GM19395 (cell line): ENCODE measurements around the gene DPF3.

Experiments used
- ATAC-seq: cut with Tn5 transposase; IDR thresholded peaks from one replicate; pipeline ENCODE4 v1.9.1; 2021; ENCODE audit warnings: mild to moderate bottlenecking, moderate library complexity; ENCODE audit not compliant: unreplicated experiment

The DPF3 gene

DNA sequence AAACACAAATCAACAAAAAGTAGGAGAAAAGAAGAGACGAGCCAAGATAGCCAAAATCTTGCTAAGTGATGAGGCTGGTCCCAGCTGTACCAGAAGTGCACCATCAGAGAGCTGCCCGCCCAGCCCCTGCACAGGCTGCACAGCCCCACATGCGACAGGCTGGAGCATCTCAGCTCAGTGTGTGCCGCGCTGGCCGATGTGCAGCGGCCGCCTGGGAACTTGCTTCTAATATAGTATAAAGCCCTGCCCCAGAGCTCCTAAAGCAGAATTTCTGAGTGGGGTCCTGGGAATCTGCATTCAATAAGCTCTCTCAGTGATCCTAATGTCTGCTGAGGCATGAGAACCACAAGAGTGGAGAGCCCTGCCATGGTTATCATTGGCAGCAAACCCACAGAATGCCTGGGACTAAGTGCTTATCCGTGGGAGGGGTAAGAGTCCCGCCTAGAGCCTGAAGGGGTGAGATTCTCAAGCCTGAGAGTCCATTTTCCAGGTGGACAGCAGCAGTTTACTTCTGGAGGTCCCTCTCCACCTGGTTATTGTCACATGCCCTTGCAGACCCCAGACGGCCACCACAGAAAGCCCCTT lies 171.6 kb downstream of the DPF3 start:
- no peak for ATAC-seq

DNA sequence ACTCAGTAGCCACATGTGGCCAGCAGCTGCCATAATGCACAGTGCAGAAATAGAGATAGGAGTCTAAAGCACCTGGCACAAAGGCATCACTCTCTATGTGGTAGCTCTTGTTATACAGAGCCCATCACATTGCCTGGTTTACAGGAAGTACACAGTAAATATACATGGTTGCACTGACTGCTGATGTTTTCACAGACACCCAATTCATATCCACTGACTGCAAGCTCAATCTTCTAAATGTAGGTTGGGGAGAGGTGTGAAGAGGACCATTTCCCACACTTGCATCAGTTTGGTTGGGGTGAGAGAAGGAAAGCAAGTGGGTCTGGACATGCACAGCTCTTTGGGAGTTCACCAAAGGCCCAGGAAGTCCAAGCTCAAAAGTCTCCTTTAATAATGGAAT lies 172.8 kb downstream of the DPF3 start:
- no peak for ATAC-seq

DNA sequence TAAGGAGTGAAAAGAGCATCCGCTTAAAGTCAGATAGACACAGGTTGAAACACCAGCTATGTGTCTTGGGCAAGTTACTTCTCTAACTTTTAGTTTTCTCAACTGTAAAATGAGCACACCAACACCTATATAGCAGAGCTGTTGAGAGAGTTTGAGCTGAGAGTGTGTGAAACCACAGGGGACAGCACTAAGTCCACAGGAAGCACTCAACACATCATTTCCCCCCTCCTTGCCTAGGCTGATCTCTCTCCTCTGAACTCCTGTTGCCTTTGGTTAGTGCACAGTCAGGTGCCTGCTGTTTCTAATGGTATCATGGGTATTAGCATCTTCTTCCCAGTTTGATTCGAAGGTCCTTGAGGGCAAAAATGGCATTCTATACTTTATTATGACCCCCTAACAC lies 176.7 kb downstream of the DPF3 start:
- ATAC-seq: no peak

DNA sequence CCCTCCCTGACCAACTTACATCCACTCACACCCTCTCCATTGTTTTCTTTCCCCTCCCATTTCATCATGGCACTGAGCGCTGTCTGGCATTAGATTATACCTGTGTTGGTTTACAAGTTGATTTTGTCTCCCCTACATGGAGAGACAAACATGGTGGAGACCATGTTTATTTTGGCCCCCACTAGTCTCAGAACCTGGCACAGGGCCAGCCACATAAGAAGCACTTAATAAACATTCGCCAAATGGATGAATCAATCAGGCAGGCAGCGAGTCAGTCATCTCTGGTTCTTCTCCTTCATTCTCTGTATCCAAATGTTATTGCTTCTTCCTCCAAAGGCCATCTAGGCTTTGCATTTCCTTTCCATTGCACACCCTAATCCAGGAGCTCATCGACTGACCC lies 177.4 kb downstream of the DPF3 start:
- ATAC-seq: no peak

DNA sequence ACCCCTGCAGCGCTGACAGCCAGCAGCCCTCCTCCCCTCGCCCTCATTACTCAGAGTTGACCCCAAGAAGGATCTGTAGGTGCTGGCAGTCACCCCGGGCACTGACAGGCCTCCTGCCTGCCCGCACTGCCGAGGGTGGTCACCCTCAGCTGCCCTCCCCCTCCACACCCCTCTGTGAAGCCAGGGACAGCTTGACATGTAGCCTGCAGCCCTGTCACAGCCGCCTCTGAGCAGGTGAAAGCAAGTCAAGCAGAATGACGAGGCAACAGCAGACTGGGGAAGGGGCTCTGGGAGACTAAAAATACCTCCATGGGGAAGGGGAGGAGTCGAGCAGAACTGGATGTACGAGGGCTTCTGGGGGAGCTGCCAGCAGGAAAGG lies 178.1 kb downstream of the DPF3 start:
- no peak for ATAC-seq

DNA sequence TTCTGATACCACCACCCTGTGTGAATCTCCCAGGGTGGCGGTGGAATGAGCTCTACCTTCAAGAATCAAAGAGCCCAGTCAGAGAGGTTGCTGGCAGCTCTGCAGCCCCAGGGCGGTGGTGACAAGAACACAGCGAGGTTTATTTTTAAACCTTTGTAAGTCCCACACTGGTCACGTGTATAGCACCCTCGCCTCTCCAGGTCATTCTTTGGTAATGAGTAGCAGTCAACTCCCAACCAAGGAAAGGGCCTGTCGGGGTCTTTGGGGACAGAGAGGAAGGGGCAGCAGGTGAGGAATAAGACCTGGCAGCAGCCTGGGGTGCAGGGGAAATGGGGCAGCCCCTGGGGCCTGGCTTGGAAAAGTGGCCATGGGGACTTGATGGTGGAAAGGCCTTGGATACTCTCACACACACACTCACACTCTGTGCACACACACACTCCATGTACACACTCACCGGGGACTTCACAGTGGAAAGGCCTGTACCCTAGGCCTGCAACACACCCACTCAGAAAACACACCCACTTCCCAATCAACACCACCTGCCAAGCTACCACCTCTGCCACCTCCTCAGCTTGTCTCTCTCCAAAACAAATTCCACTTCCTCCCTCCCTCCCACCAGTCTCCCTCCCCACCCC lies 178.6 kb downstream of the DPF3 start:
- ATAC-seq: no peak

DNA sequence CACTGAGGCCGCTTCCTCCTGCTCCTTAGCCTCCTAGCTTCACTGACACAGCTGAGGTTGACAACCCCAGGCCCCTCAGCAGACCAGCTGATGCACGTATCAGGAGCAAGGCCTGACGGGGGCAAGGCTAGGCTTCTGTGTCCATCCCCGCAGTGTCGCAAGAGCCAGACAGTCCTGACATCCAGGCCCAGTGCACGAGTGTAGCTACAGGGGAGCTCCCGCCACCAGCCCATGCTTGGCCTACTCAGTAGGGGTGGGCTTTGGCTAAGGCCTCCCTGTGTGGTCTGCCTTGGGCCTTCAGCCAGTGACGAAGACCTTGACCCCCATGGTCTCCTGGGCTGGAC lies 179.1 kb downstream of the DPF3 start:
- no peak for ATAC-seq

DNA sequence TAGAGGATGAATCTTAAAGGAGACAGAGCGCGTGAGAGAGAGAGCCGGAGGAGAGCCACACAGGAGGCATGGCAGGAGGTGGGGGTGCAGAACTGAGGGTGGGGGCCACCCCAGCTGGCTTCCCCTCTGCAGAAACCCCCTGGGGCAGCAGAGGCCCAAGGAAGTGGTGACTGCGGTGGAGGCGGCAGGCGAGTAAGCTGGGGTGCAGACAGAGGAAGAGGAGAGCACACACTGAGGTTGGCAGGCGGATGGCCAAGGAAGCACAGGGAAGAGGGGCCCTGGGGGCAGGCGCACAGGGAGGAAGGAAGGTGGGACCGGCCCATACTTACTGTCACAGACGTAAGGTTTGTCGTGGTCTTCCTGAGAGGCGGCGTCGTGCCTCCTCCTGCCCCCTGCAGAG lies 179.8 kb downstream of the DPF3 start:
- peak; percentile 51 for ATAC-seq

DNA sequence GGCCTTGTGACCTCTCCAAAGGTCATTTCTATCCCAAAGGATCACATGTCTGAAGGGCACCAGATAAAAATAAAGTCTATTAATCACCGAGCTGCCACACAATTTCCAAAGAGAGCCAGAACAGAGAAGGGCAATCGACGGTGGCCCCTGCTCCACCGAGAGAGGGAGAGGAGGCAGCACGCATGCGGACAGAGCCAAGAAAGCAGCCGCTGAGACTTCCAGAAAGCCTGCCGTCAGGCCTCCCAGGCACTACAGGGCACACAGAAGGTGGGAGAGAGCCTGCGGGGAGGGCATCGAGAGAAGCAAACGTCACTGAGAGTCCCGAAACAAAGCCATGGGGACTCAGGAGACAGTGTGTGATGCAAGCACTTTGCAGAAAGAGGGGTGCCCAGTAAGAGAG lies 182.0 kb downstream of the DPF3 start:
- ATAC-seq: no peak

DNA sequence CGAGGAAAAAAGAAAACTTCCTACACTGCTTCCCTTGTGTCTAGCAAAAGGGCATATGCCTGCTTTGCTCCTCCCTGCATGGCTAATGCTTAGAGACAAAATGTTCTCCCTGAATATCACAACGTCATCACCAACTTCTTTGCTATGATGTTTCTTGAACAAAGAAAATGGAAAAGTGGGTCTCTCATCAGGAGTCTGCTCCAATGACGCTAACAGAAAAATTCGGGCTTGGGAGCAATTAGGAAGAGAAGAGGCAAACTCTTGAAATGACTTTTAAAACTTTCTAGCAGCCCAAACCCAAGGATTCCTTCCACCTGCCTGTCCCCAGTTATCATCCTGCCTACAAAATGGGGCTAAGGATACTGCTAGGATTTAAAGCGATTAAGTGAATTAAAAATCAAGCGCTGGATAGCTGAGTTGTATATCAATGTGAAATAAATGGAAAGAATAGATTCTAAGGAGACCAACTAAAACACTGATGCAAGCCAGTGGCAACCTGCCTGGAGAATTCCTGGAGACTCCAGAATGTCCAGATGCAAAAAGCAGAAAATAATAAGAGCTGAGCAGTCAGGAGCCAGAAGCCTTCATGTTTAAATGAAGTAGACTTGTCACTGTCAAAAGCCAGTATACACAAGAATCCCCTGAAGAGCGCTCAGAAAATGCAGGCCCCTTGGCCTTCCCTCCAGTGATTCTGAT lies 183.8 kb downstream of the DPF3 start:
- ATAC-seq: no peak

DNA sequence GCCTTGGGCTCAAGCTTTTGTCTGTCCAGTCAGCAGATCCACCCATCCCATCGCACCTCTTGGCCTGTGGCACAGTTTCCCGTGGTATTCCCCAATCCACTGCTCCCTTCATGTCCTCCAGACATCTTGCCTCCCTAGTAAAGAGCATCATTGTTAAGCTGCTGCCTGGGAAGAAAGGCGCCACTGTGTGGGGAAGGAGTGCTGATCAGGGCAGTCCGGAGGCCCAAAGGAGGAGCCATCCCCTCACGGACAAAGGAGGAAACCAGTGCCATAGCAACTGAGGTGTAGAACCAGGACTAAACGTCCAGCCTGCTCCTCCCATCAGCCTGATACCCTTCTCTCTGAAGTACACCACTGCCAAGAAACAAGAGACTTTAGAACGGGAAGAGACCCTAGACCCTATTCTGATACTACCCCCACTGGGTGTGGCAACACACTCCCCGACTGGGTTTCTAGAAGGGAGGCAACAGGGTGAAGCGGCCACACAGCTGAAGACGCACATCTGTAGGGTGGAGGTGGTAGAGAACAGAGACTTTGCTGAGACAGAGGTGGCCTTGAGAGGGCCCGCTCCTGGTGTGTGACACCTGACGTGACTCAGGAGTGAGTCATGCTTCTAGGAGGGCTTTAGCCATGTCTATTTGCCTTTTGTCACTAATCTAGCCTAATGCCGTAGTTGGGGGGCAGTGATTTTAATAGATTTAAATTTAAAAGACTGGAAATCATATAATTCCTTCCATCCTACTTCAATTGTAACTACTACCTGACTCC lies 185.0 kb downstream of the DPF3 start:
- ATAC-seq: no peak

DNA sequence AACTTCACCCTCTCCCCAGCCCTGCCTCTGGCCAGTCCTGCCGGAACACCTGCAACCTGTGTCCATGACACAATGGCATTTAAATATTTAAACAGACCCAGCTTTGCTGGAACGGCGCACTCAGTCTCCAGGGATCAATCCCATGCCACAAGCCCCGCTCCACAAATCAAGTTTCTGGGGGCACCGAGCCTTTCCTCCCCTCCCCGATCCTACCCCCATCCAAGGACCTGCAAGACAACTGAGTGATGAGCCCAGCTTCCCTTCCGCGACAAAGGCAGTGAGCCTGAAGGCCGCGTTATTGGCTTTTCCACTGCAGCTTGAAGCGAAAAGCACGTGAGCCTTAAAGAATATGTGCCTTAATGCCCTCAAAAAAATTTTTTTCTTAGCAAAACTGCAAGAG lies 185.7 kb downstream of the DPF3 start:
- no peak for ATAC-seq

DNA sequence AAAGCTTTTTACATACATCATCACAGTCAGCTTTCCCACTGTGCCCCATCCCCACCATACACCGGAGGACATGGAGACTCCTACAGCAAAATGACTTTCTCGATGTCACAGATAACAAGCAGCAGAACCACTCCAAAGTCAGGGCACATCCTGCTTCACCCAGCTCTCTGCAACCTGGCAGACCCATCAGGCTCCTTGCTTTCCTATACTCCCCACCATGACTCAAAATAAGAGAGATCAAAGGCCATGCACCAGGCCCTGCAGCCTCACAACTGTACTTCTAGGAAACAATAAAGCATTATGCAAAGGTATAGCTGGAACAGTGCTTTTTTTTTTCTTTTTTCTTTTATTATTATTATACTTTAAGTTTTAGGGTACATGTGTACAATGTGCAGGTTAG lies 187.4 kb downstream of the DPF3 start:
- ATAC-seq: no peak

DNA sequence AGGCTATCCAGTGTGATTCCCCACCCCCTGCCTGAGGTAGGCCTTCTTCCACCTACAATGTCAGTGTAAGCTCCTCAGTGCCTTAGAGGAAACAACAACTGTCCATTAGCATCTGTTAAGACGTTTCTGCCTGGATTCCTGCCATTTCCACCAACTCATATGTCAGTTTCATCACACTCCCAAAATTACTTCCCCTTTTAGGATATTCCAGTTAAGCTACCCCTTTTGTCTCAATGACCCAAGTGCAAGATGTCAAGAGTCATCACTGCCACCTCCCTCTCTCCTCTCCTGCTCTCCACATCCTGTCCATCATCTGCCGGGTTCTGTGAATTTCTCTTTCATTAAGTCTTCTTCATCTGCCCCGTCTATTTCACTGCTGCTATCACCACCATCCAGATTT lies 189.4 kb downstream of the DPF3 start:
- ATAC-seq: no peak

DNA sequence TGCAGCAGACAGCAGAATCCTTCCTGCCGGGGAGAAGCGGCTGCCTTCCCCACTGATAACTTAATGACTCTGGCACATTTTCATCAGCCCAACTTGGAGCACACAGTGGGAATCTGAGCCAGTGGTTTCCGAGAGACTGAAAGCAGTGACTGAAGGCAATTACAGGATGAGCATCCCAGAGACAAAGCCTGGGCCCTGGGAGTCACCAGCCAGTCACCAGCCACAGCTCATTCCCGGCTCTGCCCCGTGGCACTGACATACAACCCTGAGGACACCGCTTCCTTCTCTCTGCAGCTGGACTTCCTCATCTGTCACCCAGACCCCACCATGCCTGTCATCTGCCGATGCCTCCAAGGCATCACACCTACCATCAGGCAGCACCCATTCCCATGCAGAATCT lies 192.3 kb downstream of the DPF3 start:
- no peak for ATAC-seq

DNA sequence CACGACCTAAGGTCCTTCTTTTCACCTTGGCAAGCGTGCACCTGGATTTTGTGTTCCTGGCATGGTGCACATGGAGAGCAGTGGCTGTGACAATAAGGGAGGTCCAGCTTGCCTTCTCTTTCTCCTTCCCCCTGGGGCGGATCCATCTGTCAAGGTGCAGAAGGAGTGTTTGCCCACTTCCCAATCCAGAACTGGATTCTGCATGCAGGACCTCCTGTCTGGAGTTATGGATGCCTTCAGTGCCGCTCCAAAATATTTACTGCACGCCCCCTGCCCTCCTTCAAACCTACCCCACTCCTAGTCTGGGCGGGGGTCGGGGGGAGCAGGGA lies 192.7 kb downstream of the DPF3 start:
- ATAC-seq: no peak

DNA sequence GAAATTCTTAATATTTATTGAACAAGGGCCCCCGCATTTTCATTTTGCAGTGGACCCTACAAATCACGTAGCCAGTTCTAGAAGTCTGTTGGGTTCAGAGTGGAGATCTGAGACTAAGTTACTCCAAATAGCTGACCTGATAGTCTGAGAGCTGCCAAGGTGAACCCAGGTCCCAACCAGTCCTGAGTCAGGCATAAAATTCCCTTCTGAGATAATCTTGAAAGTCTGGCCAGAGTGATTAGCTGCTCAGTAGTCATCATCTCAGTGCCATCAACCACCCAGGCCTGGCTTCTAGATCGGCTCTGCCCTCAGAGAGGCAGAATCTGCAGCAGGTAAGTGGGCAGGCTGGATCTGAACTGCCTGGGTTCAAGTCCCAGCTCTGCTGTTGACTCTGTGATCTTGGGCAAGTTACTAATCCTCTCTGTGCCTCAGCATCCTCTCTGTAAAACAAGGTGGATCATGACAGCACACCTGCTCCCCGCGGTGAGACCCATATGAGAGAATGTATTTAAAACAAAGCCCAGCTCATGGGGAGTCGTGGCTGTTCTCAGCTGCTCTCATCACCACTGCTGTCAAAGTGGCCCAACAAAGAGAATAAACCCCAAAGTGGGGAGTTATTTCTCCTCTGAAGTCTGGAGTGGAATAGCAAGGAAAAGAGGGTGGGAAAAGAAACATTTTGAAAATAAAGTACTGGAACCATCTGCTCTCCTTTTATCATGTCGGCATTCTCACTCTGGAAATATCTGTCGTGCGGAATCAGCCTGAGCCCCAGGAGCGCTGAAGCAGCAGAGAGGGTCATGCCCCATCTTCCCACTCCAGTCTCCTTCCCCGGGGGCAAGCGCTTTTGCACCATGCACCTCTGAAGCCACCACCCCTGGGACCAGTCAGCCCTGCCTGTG lies 193.3 kb downstream of the DPF3 start:
- no peak for ATAC-seq

DNA sequence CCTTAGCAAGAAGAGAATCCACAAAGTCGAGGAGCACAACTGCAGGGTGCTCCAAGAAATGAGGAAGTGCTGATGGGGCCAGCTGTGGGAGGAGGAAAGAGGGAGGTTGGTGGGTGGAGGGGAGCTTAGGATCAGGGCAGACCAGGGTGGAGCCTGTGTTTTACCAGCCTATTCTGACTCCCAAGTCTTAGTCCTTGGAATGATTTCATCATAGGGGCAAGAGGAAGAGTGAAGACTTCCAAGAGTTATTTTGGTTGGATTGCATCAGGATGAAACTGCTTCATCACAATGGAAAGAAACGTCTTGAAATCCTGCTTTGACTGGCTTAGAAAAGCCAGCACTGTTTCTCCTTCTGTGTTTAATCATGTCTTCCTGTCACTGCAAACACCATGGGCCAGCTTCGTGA lies 194.0 kb downstream of the DPF3 start:
- ATAC-seq: no peak

DNA sequence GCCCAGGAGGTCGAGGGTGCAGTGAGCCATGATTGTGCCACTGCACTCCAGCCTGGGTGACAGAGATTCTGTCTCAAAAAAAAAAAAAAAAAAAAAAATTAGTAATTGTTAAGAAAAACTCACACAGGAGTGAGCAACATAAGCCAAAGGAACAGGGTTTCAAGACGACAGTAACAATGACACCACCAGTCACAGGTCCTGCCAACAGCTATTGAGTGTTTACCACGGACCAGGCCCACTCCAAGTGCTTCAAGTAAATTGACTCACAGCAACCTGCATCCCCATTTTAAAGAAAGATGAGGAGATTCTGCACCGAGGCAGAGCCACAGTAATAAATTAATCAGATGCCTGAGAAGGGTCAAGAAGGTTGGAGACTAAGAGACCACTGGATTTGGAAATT lies 194.5 kb downstream of the DPF3 start:
- no peak for ATAC-seq

DNA sequence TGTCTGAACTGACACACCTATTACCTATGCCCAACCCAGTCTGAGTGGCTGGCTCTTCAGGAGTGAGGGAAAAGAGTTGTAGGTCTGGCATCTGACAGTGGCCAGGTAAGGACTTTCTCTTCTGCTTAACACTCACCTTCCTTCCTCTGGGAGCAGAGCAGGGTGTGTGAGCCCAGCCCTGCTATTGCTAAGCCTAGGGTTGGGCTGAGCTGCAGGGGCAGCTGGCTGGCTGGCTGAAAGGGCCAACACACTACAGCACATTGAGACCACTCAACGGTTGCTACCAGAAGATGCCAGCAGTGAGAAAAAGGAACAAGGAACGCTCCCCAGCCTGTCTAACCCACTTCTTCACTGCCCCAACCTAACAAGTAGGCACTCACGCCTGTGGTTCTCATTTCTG lies 201.2 kb downstream of the DPF3 start:
- no peak for ATAC-seq

DNA sequence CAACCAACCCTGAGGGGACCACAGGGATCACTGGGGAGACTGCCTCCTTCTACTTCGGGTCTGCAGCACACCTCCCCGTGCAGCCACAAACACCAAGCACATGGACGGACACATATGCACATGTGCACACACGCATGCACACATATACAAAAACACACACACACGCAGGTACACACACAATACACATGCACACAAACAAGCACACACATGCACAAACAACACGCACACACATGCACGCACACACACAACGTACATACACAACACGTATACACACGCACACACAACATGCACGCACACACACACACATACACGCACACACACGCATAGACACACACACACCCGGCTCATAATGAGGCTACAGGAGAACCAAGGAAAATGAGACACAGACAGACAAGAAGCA lies 203.6 kb downstream of the DPF3 start:
- no peak for ATAC-seq
